ENCODE measurements around the gene MEGF11. TPM values are rescaled to one million over a fixed set of nuclear protein-coding genes. Genes with fewer than 3 reads are reported as not detected.

The MEGF11 gene
- total RNA-seq, 1 experiment from 2014 or later = 2.3 TPM

GRCh38 chr15:66147440-66147839 is 106.1 kb downstream of the MEGF11 start:
- no peak overlapping the region for H3K4me2 ChIP-seq (ENCODE audit: low read length)
- H3K4me1 ChIP-seq (ENCODE audit: control insufficient read depth in 1 of 2, insufficient read depth in 2 of 2, low read length in 2 of 2) = peaks cover 0 to 10% of the 10 kb centered on the region in 2 experiments; a peak in 2 of 4 replicates
- ChIA-PET RAD21 (ENCODE audit: low non-redundant PET in 1 of 2, low total read pairs in 2 of 2, uncharacterized antibody in 2 of 2, unreplicated experiment in 2 of 2) (no interaction called here), CTCF (no interaction called here), POLR2A (no interaction called here)
- H3K27me3 ChIP-seq (ENCODE audit: insufficient read depth, low read length) = no peaks in the 10 kb centered on the region
- no peaks in the 10 kb centered on the region for H3K9me2 ChIP-seq (ENCODE audit: insufficient read depth)
- intact Hi-C loops (cut with micrococcal nuclease) = no loop called here
- H3K9ac ChIP-seq (ENCODE audit: low read length) = no peak overlapping the region
- no peaks in the 10 kb centered on the region for H3K9me3 ChIP-seq (ENCODE audit: control insufficient read depth in 1 of 2, insufficient read depth in 1 of 2, low read depth in 1 of 2, low read length in 2 of 2)
- BruUV-seq (replicated peaks) = no TSS peak
- no peak overlapping the region for H3K4me3 ChIP-seq (replicated peaks in 1 of 2; ENCODE audit: low read depth in 1 of 2, low read length in 2 of 2)
- no peak overlapping the region for H2AFZ ChIP-seq (ENCODE audit: low read depth, low read length, poor library complexity, severe bottlenecking)
- H4K20me1 ChIP-seq (ENCODE audit: insufficient read depth) = no peaks in the 10 kb centered on the region
- no peak for DNase-seq (ENCODE audit: low read depth, low spot score)
- no peak for TF ChIP-seq POLR2AphosphoS5 (IDR thresholded peaks at IDR 0.05; ENCODE audit: low read depth, low read length)
- TF ChIP-seq JUND (IDR thresholded peaks at IDR 0.05) = no peak
- TF ChIP-seq RAD21 (IDR thresholded peaks at IDR 0.05; ENCODE audit: low read depth) = no peak
- TF ChIP-seq ZFX (IDR thresholded peaks at IDR 0.05) = no peak
- TF ChIP-seq SIN3A (IDR thresholded peaks at IDR 0.05; ENCODE audit: low read depth) = no peak
- TF ChIP-seq, protein P1, sequence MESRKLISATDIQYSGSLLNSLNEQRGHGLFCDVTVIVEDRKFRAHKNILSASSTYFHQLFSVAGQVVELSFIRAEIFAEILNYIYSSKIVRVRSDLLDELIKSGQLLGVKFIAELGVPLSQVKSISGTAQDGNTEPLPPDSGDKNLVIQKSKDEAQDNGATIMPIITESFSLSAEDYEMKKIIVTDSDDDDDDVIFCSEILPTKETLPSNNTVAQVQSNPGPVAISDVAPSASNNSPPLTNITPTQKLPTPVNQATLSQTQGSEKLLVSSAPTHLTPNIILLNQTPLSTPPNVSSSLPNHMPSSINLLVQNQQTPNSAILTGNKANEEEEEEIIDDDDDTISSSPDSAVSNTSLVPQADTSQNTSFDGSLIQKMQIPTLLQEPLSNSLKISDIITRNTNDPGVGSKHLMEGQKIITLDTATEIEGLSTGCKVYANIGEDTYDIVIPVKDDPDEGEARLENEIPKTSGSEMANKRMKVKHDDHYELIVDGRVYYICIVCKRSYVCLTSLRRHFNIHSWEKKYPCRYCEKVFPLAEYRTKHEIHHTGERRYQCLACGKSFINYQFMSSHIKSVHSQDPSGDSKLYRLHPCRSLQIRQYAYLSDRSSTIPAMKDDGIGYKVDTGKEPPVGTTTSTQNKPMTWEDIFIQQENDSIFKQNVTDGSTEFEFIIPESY (IDR thresholded peaks at IDR 0.05; ENCODE audit: extremely low read depth, insufficient replicate concordance, low read length) = no peak
- no peak for TF ChIP-seq ELF1 (IDR thresholded peaks at IDR 0.05; ENCODE audit: borderline replicate concordance, low read depth)
- no peak for TF ChIP-seq SP1 (IDR thresholded peaks at IDR 0.05; ENCODE audit: low read depth)
- TF ChIP-seq ZNF274 (IDR thresholded peaks at IDR 0.05; ENCODE audit: low read depth, low read length) = no peak
- TF ChIP-seq MAX (IDR thresholded peaks at IDR 0.05) = no peak
- no peak for TF ChIP-seq POLR2A (IDR thresholded peaks at IDR 0.05; ENCODE audit: borderline replicate concordance, extremely low read depth, insufficient read depth, insufficient read length)
- TF ChIP-seq TCF7L2 (IDR thresholded peaks at IDR 0.05; ENCODE audit: borderline replicate concordance, extremely low read depth, insufficient read depth, insufficient read length) = no peak
- TF ChIP-seq CBX3 (IDR thresholded peaks at IDR 0.05; ENCODE audit: low read depth) = no peak
- TF ChIP-seq, protein P2, sequence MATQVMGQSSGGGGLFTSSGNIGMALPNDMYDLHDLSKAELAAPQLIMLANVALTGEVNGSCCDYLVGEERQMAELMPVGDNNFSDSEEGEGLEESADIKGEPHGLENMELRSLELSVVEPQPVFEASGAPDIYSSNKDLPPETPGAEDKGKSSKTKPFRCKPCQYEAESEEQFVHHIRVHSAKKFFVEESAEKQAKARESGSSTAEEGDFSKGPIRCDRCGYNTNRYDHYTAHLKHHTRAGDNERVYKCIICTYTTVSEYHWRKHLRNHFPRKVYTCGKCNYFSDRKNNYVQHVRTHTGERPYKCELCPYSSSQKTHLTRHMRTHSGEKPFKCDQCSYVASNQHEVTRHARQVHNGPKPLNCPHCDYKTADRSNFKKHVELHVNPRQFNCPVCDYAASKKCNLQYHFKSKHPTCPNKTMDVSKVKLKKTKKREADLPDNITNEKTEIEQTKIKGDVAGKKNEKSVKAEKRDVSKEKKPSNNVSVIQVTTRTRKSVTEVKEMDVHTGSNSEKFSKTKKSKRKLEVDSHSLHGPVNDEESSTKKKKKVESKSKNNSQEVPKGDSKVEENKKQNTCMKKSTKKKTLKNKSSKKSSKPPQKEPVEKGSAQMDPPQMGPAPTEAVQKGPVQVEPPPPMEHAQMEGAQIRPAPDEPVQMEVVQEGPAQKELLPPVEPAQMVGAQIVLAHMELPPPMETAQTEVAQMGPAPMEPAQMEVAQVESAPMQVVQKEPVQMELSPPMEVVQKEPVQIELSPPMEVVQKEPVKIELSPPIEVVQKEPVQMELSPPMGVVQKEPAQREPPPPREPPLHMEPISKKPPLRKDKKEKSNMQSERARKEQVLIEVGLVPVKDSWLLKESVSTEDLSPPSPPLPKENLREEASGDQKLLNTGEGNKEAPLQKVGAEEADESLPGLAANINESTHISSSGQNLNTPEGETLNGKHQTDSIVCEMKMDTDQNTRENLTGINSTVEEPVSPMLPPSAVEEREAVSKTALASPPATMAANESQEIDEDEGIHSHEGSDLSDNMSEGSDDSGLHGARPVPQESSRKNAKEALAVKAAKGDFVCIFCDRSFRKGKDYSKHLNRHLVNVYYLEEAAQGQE (IDR thresholded peaks at IDR 0.05; ENCODE audit: low read depth) = no peak
- no peak for TF ChIP-seq YY1 (IDR thresholded peaks at IDR 0.05; ENCODE audit: extremely low read depth, insufficient replicate concordance, low read depth, low read length)
- no peak for TF ChIP-seq EZH2phosphoT487 (IDR thresholded peaks at IDR 0.05; ENCODE audit: borderline replicate concordance)
- TF ChIP-seq, protein P3, sequence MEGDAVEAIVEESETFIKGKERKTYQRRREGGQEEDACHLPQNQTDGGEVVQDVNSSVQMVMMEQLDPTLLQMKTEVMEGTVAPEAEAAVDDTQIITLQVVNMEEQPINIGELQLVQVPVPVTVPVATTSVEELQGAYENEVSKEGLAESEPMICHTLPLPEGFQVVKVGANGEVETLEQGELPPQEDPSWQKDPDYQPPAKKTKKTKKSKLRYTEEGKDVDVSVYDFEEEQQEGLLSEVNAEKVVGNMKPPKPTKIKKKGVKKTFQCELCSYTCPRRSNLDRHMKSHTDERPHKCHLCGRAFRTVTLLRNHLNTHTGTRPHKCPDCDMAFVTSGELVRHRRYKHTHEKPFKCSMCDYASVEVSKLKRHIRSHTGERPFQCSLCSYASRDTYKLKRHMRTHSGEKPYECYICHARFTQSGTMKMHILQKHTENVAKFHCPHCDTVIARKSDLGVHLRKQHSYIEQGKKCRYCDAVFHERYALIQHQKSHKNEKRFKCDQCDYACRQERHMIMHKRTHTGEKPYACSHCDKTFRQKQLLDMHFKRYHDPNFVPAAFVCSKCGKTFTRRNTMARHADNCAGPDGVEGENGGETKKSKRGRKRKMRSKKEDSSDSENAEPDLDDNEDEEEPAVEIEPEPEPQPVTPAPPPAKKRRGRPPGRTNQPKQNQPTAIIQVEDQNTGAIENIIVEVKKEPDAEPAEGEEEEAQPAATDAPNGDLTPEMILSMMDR (IDR thresholded peaks at IDR 0.05 in 2 of 3, conservative IDR thresholded peaks at IDR 0.05 in 1 of 3; ENCODE audit: borderline replicate concordance in 1 of 3, insufficient read depth in 1 of 3, low read depth in 2 of 3, low read length in 2 of 3) = no peak
- no peak for ATAC-seq
- H3K27ac ChIP-seq (ENCODE audit: low read depth, low read length) = no peak overlapping the region
- H3K79me2 ChIP-seq (ENCODE audit: insufficient read depth, low read length) = no peaks in the 10 kb centered on the region
- H3K36me3 ChIP-seq (ENCODE audit: control insufficient read depth in 1 of 2, insufficient read depth in 2 of 2, low read length in 2 of 2) = no peaks in the 10 kb centered on the region
